Gastroesophageal sphincter (tissue), 3 donors: ENCODE results near the gene LHFPL2.

ENCODE experiments used
- EP300 ChIP-seq: sonication (generic); formaldehyde crosslinking; IDR thresholded peaks from one replicate; pipeline ENCODE4 v1.6.1; 2017; ENCODE audit warnings: antibody characterized with exemption, mild to moderate bottlenecking
- POLR2A ChIP-seq, 2 donors: fragments of 450-650 bp; IDR thresholded peaks; one replicate each; pipeline ENCODE4 v1.6.1; 2017; ENCODE audit warnings: antibody characterized with exemption in 2 of 2, mild to moderate bottlenecking in 2 of 2, moderate library complexity in 1 of 2
- POLR2AphosphoS5 ChIP-seq: sonication (generic); formaldehyde crosslinking; IDR thresholded peaks from one replicate; pipeline ENCODE4 v1.6.1; 2017; ENCODE audit warnings: antibody characterized with exemption
- TF ChIP-seq, protein P1 (sequence below), 4 experiments: fragments of 200-600 bp in 2 of 4; fragments of 450-650 bp in 2 of 4; sonication (generic) in 1 of 4; IDR thresholded peaks; one replicate each; pipeline ENCODE4 v1.5.1; 2017 to 2019; ENCODE audit warnings: antibody characterized with exemption in 4 of 4, mild to moderate bottlenecking in 2 of 4, moderate library complexity in 2 of 4

- TF ChIP-seq EP300 (no peak), POLR2AphosphoS5 (no peak), POLR2A (IDR thresholded peaks at IDR 0.05) (no peak)
- TF ChIP-seq, protein P1, sequence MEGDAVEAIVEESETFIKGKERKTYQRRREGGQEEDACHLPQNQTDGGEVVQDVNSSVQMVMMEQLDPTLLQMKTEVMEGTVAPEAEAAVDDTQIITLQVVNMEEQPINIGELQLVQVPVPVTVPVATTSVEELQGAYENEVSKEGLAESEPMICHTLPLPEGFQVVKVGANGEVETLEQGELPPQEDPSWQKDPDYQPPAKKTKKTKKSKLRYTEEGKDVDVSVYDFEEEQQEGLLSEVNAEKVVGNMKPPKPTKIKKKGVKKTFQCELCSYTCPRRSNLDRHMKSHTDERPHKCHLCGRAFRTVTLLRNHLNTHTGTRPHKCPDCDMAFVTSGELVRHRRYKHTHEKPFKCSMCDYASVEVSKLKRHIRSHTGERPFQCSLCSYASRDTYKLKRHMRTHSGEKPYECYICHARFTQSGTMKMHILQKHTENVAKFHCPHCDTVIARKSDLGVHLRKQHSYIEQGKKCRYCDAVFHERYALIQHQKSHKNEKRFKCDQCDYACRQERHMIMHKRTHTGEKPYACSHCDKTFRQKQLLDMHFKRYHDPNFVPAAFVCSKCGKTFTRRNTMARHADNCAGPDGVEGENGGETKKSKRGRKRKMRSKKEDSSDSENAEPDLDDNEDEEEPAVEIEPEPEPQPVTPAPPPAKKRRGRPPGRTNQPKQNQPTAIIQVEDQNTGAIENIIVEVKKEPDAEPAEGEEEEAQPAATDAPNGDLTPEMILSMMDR (IDR thresholded peaks at IDR 0.05), result no peak
Observed at GRCh38 chr5:78588507-78588906, 60.1 kb downstream of the LHFPL2 start.
